ENCODE results near the gene ZNHIT3.

GRCh38 chr17:36468903-36469635 is 17.4 kb upstream of the ZNHIT3 start:
- no peak for TF ChIP-seq CTCF (IDR thresholded peaks at IDR 0.05; ENCODE audit: borderline replicate concordance, extremely low read depth, low read length, poor library complexity, severe bottlenecking)
- TF ChIP-seq EZH2 (IDR thresholded peaks at IDR 0.05; ENCODE audit: borderline replicate concordance, low read depth, low read length, severe bottlenecking), result no peak

Measured in DND-41 (cell line).